Ectodermal cell (in vitro differentiated cells): ENCODE data around the gene COPS8.

Experiments
- H3K27ac ChIP-seq: 2 replicates; pipeline ENCODE4 v1.7.0; 2013; ENCODE audit warnings: mild to moderate bottlenecking, low read depth, low read length; ENCODE audit not compliant: insufficient read depth, poor library complexity, severe bottlenecking
- H3K27me3 ChIP-seq: 2 replicates; pipeline ENCODE4 v1.7.0; 2013; ENCODE audit warnings: mild to moderate bottlenecking, low read length; ENCODE audit not compliant: insufficient read depth, control insufficient read depth, poor library complexity, severe bottlenecking
- H3K36me3 ChIP-seq: one replicate; pipeline ENCODE4 v1.7.0; 2013; ENCODE audit warnings: low read length; ENCODE audit not compliant: control insufficient read depth, insufficient read depth
- H3K4me1 ChIP-seq: one replicate; pipeline ENCODE4 v1.7.0; 2013; ENCODE audit warnings: low read length; ENCODE audit not compliant: control insufficient read depth, insufficient read depth
- H3K4me3 ChIP-seq: 2 replicates; pipeline ENCODE4 v1.7.0; 2013; ENCODE audit warnings: low read depth, low read length, control low read depth; ENCODE audit not compliant: insufficient read depth
- H3K9me3 ChIP-seq: 2 replicates; pipeline ENCODE4 v1.7.0; 2013; ENCODE audit warnings: mild to moderate bottlenecking, low read length, moderate library complexity; ENCODE audit not compliant: control insufficient read depth
- WGBS, 2 experiments: methylation state at CpG; one replicate each; pipeline ENCODE4 v1.1.7; 2013; ENCODE audit warnings: missing lambda C conversion rate in 2 of 2; 5-methylcytosine and 5-hydroxymethylcytosine counted together

The COPS8 gene

GRCh38 chr2:237141571-237142051 is 55.9 kb downstream of the COPS8 start:
- Histone ChIP-seq H3K27ac (no peak overlapping the region), H3K36me3 (no peaks in the 10 kb centered on the region), H3K9me3 (no peaks in the 10 kb centered on the region), H3K4me3 (no peak overlapping the region), H3K27me3 (no peaks in the 10 kb centered on the region), H3K4me1 (no peaks in the 10 kb centered on the region)
- 83 to 86% methylated on average over 4 of the region's 4 CpGs for WGBS, 2 experiments

DNA sequence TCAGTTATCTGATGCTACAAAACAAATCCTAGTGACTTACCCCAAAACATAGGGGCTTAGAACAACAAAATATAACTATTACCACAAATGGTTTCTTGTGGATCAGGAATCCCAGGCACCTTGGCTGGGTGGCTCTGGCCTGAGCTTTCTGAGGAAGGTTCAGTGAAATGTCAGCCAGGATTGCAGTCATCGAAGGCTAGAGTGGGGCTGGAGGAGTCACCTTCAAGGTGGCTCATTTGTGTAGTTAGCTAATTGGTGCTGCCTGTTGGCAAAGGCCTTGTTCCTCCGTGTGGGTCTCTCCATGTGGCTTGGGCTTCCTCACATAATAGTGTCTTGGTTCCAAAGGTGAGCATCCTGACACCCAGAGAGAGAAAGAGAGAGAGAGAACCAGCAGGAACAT is 57.4 kb downstream of the COPS8 start:
- 92 to 95% methylated on average over 2 of the region's 2 CpGs for WGBS, 2 experiments
- no peaks in the 10 kb centered on the region for H3K36me3 ChIP-seq
- no peak overlapping the region for H3K4me3 ChIP-seq
- H3K27me3 ChIP-seq = no peaks in the 10 kb centered on the region
- H3K27ac ChIP-seq = no peak overlapping the region
- no peaks in the 10 kb centered on the region for H3K9me3 ChIP-seq
- H3K4me1 ChIP-seq = no peaks in the 10 kb centered on the region

DNA sequence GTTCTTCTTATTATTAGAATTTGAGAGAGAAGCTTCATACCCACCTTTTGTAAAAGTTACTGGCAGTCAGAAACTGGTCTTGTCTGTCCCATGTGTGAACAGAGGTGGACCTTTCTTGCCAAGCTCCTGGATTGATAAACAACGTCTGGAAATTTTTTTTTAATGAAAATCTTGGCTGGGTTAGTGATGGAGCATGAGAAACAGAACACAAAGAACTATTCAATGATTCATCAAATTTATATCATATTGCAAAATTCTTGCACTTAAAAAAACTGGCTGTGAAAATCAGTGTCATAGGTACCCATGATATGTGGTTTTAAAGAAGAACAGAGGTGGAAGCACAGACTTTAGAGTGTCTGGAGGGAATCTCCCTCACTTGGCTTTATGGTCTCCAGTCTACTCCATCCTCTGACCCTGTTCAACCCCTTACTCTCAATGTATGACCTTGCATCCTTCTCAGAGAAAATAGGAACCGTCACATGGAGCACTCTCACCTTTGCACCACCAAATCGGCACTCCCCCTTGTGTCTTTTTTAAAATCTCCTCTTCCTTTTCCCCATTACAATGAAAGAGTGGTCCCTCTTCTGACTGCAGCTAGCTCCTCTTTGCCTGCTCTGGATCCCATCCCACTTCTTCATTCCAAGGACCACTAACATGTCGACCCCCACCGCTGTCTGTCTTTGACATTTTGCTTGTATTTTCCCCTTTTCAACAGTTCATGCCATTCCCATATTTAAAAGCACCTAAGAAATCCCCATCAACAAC is 58.2 kb downstream of the COPS8 start:
- Histone ChIP-seq H3K4me1 (no peaks in the 10 kb centered on the region), H3K36me3 (no peaks in the 10 kb centered on the region), H3K9me3 (no peaks in the 10 kb centered on the region), H3K27me3 (no peaks in the 10 kb centered on the region), H3K4me3 (no peak overlapping the region), H3K27ac (no peak overlapping the region)
- 81 to 85% methylated on average over 5 of the region's 5 CpGs for WGBS, 2 experiments

- H3K9me3 ChIP-seq = no peaks in the 10 kb centered on the region
- H3K4me3 ChIP-seq = no peak overlapping the region
- no peaks in the 10 kb centered on the region for H3K4me1 ChIP-seq
- no peaks in the 10 kb centered on the region for H3K36me3 ChIP-seq
- 78 to 90% methylated on average over 3 of the region's 3 CpGs for WGBS, 2 experiments
- no peak overlapping the region for H3K27ac ChIP-seq
- no peaks in the 10 kb centered on the region for H3K27me3 ChIP-seq
Observed at GRCh38 chr2:237144516-237144915, 58.8 kb downstream of the COPS8 start.

- H3K36me3 ChIP-seq = no peaks in the 10 kb centered on the region
- H3K27me3 ChIP-seq = no peaks in the 10 kb centered on the region
- no peaks in the 10 kb centered on the region for H3K9me3 ChIP-seq
- no peaks in the 10 kb centered on the region for H3K4me1 ChIP-seq
- H3K27ac ChIP-seq = no peak overlapping the region
- no peak overlapping the region for H3K4me3 ChIP-seq
Observed at GRCh38 chr2:237147317-237147716, 61.6 kb downstream of the COPS8 start.

GRCh38 chr2:237148624-237149023 is 62.9 kb downstream of the COPS8 start:
- H3K27ac ChIP-seq = no peak overlapping the region
- no peaks in the 10 kb centered on the region for H3K36me3 ChIP-seq
- no peaks in the 10 kb centered on the region for H3K27me3 ChIP-seq
- no peaks in the 10 kb centered on the region for H3K4me1 ChIP-seq
- H3K9me3 ChIP-seq = no peaks in the 10 kb centered on the region
- WGBS, 2 experiments = 91 to 95% methylated on average over 4 of the region's 4 CpGs
- H3K4me3 ChIP-seq = no peak overlapping the region

DNA sequence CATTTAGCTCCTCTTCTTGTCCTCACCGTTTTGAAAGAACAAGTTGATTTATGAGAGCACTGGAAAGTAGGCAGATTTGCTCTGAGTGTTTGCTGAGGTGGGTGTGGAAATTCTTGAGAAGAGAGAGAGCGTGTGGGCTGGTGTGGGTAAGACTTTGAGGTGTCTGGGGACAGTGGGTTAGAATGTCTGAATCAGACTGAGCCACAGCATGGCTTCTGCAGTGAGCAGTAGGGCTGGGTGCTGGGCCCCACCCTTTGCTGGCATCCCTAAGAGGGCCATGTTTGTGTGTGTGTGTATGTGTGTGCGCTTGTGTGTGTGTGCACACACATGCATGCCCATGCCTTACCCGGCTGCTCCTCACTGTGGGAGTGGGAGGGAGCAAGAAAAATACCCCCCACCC is 63.7 kb downstream of the COPS8 start:
- Histone ChIP-seq H3K27me3 (no peaks in the 10 kb centered on the region), H3K9me3 (no peaks in the 10 kb centered on the region), H3K27ac (no peak overlapping the region), H3K4me1 (no peaks in the 10 kb centered on the region), H3K36me3 (no peaks in the 10 kb centered on the region), H3K4me3 (no peak overlapping the region)
- 81% methylated on average over 4 of the region's 4 CpGs for WGBS, 2 experiments
